ENCODE results near the gene SDC1. TPM values are rescaled to one million over a fixed set of nuclear protein-coding genes. Genes with fewer than 3 reads are reported as not detected.

Gene SDC1
- total RNA-seq, 4 donors from 2014 or later = 729 to 864 (median 835) TPM

- H3K4me3 ChIP-seq (ENCODE audit: low read depth, poor library complexity, severe bottlenecking) = no peak overlapping the region
- intact Hi-C loops (cut with DNase I; ENCODE audit: low total_unique reads) = no loop called here
- DNase-seq (ENCODE audit: low spot score in 2 of 2) = no peak
- TF ChIP-seq CTCF (IDR thresholded peaks at IDR 0.05) (no peak), POLR2A (IDR thresholded peaks at IDR 0.05) (no peak)
- 45 to 59% methylated on average over 17 of the region's 17 CpGs for WGBS, 2 donors
These were observed 40.6 kb downstream of the SDC1 start for GRCh38 chr2:20184067-20184938.

- intact Hi-C loops (cut with DNase I; ENCODE audit: low total_unique reads) = no loop called here
- TF ChIP-seq CTCF (IDR thresholded peaks at IDR 0.05) (no peak), POLR2A (IDR thresholded peaks at IDR 0.05) (no peak)
- WGBS, 2 donors = 79 to 80% methylated on average over 1 of the region's 1 CpG
- no peak for DNase-seq (ENCODE audit: low spot score in 2 of 2)
- no peak overlapping the region for H3K4me3 ChIP-seq (ENCODE audit: low read depth, poor library complexity, severe bottlenecking)
These were observed 41.6 kb downstream of the SDC1 start for GRCh38 chr2:20183373-20183772.

- 58 to 66% methylated on average over 16 of the region's 16 CpGs for WGBS, 2 donors
- intact Hi-C loops (cut with DNase I; ENCODE audit: low total_unique reads) = no loop called here
These were observed 42.5 kb downstream of the SDC1 start for GRCh38 chr2:20182241-20182931.

GRCh38 chr2:20181761-20182160 is 43.2 kb downstream of the SDC1 start:
- TF ChIP-seq POLR2A (IDR thresholded peaks at IDR 0.05) (no peak), CTCF (IDR thresholded peaks at IDR 0.05) (no peak)
- DNase-seq (ENCODE audit: low spot score in 2 of 2) = no peak
- intact Hi-C loops (cut with DNase I; ENCODE audit: low total_unique reads) = no loop called here
- no peak overlapping the region for H3K4me3 ChIP-seq (ENCODE audit: low read depth, poor library complexity, severe bottlenecking)
- WGBS, 2 donors = 87 to 91% methylated on average over 7 of the region's 7 CpGs

More at GRCh38 chr2:20182241-20182931, 42.5 kb downstream of the SDC1 start:
- no peak overlapping the region for H3K4me3 ChIP-seq (ENCODE audit: low read depth, poor library complexity, severe bottlenecking)
- no peak for DNase-seq (ENCODE audit: low spot score in 2 of 2)
- TF ChIP-seq CTCF (IDR thresholded peaks at IDR 0.05) = no peak
- no peak for TF ChIP-seq POLR2A (IDR thresholded peaks at IDR 0.05)

- intact Hi-C loops (cut with DNase I; ENCODE audit: low total_unique reads) = no loop called here
- peak in 1 of 2 donors; percentile 79 for DNase-seq (ENCODE audit: low spot score in 2 of 2)
- TF ChIP-seq CTCF (IDR thresholded peaks at IDR 0.05) (no peak), POLR2A (IDR thresholded peaks at IDR 0.05) (no peak)
- H3K4me3 ChIP-seq (ENCODE audit: low read depth, poor library complexity, severe bottlenecking) = no peak overlapping the region
- WGBS, 2 donors = 90 to 96% methylated on average over 17 of the region's 17 CpGs
These were observed 44.0 kb downstream of the SDC1 start for GRCh38 chr2:20180676-20181648.
